Memory B cell (primary cell): ENCODE data around the gene CCR9.

ENCODE experiments used
- ATAC-seq: fragments of 150-1000 bp; cut with Tn5 transposase; 2 replicates; pipeline ENCODE4 v1.10.0; 2021; ENCODE audit warnings: low read depth, mild to moderate bottlenecking, moderate library complexity
- DNase-seq, 2 donors: peaks; one replicate each; pipeline ENCODE4 v3.0.0; 2022; ENCODE audit warnings: low spot score in 2 of 2
- H3K27ac Mint-ChIP-seq: one replicate; pipeline ENCODE4 v1.8.0; 2022; ENCODE audit warnings: mild to moderate bottlenecking, moderate library complexity, mixed read lengths
- H3K27me3 Mint-ChIP-seq: one replicate; pipeline ENCODE4 v1.8.0; 2022; ENCODE audit warnings: mixed read lengths
- H3K36me3 Mint-ChIP-seq: one replicate; pipeline ENCODE4 v1.8.0; 2022; ENCODE audit warnings: mild to moderate bottlenecking, mixed read lengths
- H3K4me1 Mint-ChIP-seq: one replicate; pipeline ENCODE4 v1.8.0; 2022; ENCODE audit warnings: mixed read lengths
- H3K4me3 Mint-ChIP-seq: one replicate; pipeline ENCODE4 v1.8.0; 2022; ENCODE audit warnings: mild to moderate bottlenecking, moderate library complexity, mixed read lengths
- H3K9me3 Mint-ChIP-seq: one replicate; pipeline ENCODE4 v1.8.0; 2022; ENCODE audit warnings: mixed read lengths

Gene CCR9

DNA sequence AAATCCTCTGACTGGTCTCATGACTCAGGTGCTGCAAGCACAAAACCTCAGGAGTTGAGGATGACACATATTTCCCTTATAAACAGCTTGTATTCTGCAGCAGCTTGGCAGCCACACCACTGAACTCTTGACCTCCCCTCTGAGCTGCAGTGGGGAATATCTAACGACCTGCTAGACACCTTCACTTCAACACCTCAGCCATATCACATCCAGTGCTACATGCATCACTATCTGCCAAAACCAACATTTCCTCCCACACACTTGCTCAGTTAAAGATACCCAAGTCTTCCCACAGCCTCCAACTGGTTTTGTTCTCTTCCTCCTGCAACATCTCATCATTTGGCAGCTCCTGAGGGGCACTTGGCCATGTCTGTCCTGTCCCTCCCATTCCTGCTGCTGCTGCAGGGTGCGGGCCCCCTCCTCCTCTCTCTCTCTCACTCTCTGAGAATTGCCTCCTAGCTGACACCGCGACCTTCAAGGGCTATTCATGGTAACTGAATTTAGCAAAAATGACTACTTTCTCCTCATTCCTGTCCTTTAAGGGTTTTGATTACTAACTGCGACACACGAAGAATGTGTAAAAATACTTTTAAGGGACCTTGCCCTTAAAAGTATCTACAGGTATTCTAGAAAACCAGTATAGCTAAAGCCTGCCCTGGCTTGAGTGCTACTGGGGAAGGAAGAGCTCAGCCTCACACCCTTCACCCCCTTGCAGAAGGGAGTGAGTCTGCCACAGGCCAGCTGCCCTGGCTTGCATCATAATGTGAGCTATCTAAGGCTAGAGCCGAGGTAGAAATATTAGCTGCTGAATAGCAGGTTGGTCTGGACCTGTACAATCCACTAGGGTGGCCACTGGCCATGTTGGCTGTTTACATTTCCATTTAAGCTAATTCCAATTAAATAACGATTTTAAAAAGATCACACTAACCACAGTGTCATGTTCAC is 5.0 kb upstream of the CCR9 start:
- no peaks in the 10 kb centered on the region for H3K9me3 Mint-ChIP-seq
- DNase-seq = no peak
- H3K36me3 Mint-ChIP-seq = no peaks in the 10 kb centered on the region
- no peak overlapping the region for H3K27ac Mint-ChIP-seq
- peaks cover 9% of the 10 kb centered on the region for H3K27me3 Mint-ChIP-seq
- no peak overlapping the region for H3K4me3 Mint-ChIP-seq
- peaks cover 5% of the 10 kb centered on the region for H3K4me1 Mint-ChIP-seq
- ATAC-seq = no peak

DNA sequence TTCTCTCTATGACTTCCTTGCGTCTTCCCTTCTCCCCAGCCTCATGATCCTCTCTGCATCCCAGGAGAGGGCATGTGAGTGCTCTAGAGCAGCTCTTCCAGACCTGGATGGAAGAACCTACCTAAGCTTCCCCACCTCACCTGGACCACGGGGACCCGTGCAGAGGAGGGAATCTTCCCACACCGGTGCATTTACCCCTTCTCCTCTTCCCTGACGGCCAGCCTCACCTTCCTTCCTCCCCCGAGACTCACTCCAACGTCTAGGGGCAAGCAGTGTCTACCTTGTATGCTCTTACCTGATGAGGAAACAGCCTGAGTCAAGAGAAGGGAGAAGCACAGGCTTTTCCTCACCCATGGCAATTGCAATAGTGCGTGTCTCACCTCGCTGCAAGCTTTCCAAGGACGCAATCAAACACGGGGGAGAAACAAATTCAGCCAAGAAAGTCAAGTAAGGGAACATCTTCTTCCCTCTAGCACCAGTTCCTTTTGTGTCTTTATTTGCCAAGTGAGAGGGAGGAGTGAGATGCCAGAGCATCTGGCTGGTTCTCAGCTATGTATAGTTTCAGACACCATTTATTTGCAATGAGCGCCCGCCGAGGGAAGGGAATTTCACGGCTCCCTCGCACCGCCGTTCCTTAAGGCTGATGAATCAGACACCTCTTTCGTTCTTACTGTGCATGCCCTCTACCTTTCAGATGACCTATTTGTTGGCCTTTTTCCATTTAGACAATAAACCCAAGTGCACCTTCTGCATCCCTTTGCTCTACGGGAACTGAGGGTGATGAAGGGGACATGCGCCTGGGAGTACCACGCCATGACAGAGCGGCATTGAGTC is 1.8 kb upstream of the CCR9 start:
- H3K9me3 Mint-ChIP-seq = no peaks in the 10 kb centered on the region
- no peak for DNase-seq
- ATAC-seq = no peak
- H3K27ac Mint-ChIP-seq = no peak overlapping the region
- peaks cover 11% of the 10 kb centered on the region for H3K27me3 Mint-ChIP-seq
- H3K4me3 Mint-ChIP-seq = peak overlapping the region; percentile 35
- no peaks in the 10 kb centered on the region for H3K36me3 Mint-ChIP-seq
- H3K4me1 Mint-ChIP-seq = peaks cover 9% of the 10 kb centered on the region

DNA sequence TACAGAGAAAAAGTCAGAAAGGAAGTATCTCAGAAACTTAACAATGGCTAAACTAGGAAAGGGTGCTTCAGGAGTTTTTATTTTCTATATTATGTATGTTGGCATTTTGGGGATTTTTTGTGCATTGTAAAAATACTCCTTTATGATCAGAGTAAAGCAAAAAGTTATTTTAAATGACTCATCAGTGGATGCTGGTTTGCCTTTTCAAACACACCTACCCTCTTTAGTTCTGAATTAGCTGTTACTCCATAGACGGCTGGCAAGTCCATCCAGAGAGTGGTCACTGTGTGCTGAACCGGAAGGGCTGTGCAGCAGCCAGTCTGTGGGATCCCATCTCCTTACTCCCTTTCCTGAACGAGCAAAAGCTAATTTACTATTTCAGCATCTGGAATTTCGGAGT is 942 bp downstream of the CCR9 start:
- ATAC-seq (no peak), DNase-seq (no peak)
- H3K27me3 Mint-ChIP-seq = peaks cover 6% of the 10 kb centered on the region
- H3K36me3 Mint-ChIP-seq = no peaks in the 10 kb centered on the region
- no peak overlapping the region for H3K27ac Mint-ChIP-seq
- no peaks in the 10 kb centered on the region for H3K9me3 Mint-ChIP-seq
- H3K4me3 Mint-ChIP-seq = no peak overlapping the region
- peaks cover 10% of the 10 kb centered on the region for H3K4me1 Mint-ChIP-seq

DNA sequence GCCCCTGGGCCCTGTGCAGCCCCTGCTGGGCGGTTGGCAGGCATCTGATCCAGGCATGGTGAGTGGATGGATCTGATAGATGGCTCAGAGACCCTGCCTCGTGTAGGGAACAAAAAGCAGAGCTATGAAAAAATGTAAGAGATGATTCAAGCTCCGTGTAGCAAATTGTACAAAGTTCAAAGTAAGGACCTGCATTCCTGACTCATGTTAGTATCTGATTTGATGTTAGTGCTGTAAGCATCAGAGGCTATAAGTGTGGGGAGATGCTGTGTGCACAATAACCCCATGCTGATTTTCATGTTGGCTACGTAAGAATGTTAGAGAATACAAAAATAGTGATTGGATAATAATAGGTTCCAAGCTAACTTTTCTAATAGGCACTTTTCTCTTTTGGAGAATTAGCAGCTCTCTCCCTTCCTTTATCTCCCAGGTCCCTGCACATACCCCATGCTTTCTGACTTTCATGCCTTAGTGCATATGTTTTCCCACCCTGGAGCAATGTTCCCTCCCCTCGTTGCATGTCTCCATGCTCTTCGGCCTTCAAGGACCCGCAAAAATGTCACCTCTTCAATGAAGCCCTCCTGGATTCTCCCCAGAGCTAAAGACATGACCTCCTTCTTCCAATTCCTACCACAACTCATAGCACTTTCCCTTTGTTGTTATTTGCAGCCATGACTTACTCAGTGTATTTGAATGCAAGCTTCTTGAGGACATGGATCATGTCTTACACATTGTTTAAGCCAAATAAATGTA is 1.6 kb downstream of the CCR9 start:
- H3K4me1 Mint-ChIP-seq = peaks cover 14% of the 10 kb centered on the region
- ATAC-seq = no peak
- H3K27me3 Mint-ChIP-seq = peaks cover 6% of the 10 kb centered on the region
- H3K4me3 Mint-ChIP-seq = no peak overlapping the region
- H3K27ac Mint-ChIP-seq = no peak overlapping the region
- no peaks in the 10 kb centered on the region for H3K36me3 Mint-ChIP-seq
- no peak for DNase-seq
- H3K9me3 Mint-ChIP-seq = no peaks in the 10 kb centered on the region

DNA sequence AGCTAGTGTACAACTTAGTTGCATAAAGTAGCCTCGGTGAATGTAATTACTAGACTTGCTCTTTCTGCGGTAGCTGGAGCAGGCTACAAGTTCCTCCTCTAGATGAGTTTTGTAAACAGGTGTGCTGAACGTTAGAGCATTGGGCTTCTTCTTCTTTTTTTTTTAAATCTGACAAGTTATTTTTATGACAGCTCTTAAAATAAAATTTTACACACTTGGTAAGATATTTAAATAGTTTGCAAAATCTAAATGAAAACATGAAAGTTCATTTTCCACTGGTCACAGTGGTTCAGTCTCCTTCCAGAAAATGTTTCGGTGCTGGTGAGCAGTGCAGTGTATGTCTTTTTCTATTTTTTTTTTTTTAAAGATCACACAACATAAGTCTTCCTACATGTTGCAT is 3.0 kb downstream of the CCR9 start:
- Mint-ChIP-seq H3K27me3 (peaks cover 6% of the 10 kb centered on the region), H3K4me1 (peaks cover 24% of the 10 kb centered on the region), H3K9me3 (no peaks in the 10 kb centered on the region), H3K4me3 (no peak overlapping the region), H3K36me3 (no peaks in the 10 kb centered on the region), H3K27ac (no peak overlapping the region)
- ATAC-seq (peak; percentile 74), DNase-seq (no peak)

DNA sequence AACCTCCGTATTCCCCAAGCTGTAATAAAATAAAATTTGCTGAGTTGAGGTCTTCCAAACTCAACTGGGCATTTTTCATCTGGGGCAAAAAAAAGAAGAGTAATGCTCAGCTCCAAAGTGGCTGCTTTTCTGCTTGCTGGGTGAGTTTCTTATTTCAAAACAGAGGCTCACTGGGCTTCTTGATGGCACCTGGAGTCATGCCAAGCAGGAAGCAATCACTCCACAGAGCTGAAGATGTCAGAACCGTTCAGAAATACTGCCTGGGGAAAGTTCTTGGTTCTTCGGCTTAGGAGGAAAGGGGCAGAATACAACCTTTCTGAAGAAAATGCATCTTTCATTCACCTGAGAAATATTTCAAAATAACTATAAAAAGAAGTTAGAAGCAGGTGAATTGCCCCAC is 4.1 kb downstream of the CCR9 start:
- Mint-ChIP-seq H3K27ac (no peak overlapping the region), H3K4me1 (peaks cover 26% of the 10 kb centered on the region), H3K36me3 (no peaks in the 10 kb centered on the region), H3K4me3 (no peak overlapping the region), H3K9me3 (no peaks in the 10 kb centered on the region), H3K27me3 (peaks cover 2% of the 10 kb centered on the region)
- ATAC-seq = no peak
- DNase-seq = no peak

DNA sequence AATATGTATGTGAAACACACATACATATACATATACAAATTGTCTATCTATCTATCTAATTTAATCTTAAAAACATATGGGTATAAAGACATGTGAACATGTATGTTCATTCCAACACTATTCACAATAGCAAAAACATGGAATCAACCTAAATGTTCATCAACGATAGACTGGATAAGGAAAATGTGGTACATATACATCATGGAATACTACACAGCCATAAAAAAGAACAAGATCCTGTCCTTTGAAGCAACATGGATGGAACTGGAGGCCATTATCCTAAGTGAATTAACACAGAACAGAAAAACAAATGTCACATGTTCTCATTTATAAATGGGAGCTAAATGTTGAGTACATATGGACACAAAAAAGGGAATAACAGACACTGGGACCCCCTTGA is 5.8 kb downstream of the CCR9 start:
- H3K36me3 Mint-ChIP-seq = no peaks in the 10 kb centered on the region
- H3K4me1 Mint-ChIP-seq = peaks cover 26% of the 10 kb centered on the region
- no peak overlapping the region for H3K27ac Mint-ChIP-seq
- H3K27me3 Mint-ChIP-seq = peaks cover 2% of the 10 kb centered on the region
- ATAC-seq (no peak), DNase-seq (no peak)
- H3K9me3 Mint-ChIP-seq = no peaks in the 10 kb centered on the region
- H3K4me3 Mint-ChIP-seq = no peak overlapping the region

DNA sequence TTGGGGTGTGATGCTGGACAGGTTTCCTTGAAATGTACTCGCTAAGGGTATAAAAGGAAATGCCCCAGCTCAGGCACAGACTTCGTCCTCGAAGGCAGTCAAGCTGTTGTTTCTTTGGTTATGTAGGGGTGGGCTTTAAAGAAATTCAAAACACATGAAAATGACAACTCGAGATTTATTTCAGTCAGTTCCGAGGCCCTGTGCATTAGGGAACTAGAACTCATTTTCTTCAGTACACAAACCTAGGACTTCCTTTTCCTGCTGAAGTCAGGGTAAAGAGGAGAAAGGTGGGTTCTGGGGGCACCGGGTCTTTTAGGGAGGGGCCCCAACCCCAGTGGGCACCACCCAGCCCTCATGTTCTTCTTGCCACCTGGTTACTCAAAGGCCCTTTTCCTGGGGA is 7.7 kb downstream of the CCR9 start:
- ATAC-seq (no peak), DNase-seq (no peak)
- H3K4me3 Mint-ChIP-seq = peak overlapping the region; percentile 13
- no peak overlapping the region for H3K27ac Mint-ChIP-seq
- no peaks in the 10 kb centered on the region for H3K9me3 Mint-ChIP-seq
- peaks cover 21% of the 10 kb centered on the region for H3K4me1 Mint-ChIP-seq
- peaks cover 3% of the 10 kb centered on the region for H3K36me3 Mint-ChIP-seq
- no peaks in the 10 kb centered on the region for H3K27me3 Mint-ChIP-seq

DNA sequence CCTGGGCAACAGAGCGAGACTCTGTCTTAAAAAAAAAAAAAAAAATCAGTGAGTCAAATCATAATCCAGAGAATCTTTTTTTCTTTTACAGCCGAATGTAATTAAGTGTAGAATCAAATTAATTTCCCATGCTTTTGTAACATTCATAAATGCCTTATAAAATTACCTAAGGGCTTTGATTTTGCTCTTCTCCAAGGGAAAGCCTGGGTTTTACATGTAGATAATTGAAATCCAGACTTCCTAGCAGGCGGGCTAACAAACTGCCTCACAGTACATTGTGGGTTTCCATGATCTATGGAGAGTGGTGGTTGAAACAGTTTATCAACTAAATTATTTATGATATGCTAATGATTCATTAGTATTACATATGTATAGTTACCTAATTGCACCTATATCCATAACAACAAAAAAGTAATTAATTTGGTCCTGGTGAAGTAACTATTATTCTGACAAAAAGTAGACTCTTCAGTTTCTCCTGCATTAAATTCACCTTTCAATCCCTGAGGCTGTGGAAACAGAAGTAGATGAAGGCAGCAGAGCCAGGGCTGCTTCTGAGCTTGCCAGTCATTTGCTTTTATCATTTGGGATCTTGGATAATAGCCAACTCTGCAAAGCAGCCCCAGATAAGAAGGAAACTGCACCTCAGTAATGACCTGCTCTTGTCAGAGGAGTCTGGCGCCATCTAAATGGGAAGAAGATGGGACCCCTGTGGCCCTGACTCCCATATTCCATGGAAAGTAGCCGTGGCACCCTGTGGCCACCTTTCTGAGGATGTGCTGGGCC is 9.5 kb downstream of the CCR9 start:
- H3K4me3 Mint-ChIP-seq = no peak overlapping the region
- DNase-seq = no peak
- no peaks in the 10 kb centered on the region for H3K27me3 Mint-ChIP-seq
- no peak overlapping the region for H3K27ac Mint-ChIP-seq
- peaks cover 17% of the 10 kb centered on the region for H3K4me1 Mint-ChIP-seq
- H3K9me3 Mint-ChIP-seq = no peaks in the 10 kb centered on the region
- H3K36me3 Mint-ChIP-seq = peaks cover 3% of the 10 kb centered on the region
- ATAC-seq = no peak

DNA sequence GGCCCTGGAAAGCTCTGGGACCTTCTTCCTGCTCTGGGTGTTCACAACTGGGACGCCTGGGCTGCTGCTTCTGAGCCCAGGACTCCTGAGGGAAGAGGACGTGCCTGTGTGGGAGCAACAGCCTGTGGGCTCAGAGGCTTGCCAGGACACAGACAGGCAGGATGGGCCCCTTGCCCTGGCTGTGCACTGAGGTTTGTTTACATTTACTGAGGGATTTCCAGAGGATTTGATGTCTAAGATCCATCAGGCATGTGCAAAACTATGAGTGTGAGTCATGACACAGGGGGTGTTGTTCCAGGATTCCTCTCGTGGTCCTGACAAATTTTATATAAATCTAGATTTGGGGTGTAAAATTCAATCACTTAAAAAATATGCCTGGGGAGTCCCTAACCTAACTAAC is 10.6 kb downstream of the CCR9 start:
- peaks cover 7% of the 10 kb centered on the region for H3K36me3 Mint-ChIP-seq

DNA sequence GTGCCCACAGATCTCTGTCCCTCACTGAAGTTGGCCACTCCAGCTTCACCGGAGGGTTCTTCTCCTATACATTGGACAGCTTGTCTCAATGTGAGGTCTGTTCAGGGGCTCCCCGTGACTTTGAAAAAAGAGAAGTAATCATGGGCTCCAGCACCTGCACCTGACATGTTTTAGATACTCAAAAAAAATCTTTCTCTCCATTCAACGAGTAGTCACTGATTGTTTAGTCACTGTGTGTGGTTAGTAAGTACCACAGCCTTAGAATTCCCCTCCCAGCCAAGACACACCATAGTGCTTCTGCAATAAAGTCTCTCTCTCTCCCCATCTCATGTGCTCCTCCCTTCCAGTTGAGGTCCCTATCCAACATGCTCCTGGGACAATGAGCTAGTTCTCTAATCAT is 18.6 kb downstream of the CCR9 start:
- H3K27ac Mint-ChIP-seq = peak overlapping the region; percentile 73
- peak in 1 of 2 donors; percentile 37 for DNase-seq

More for the DNA sequence above, 10.6 kb downstream of the CCR9 start:
- no peak for ATAC-seq
- no peak overlapping the region for H3K27ac Mint-ChIP-seq
- peaks cover 17% of the 10 kb centered on the region for H3K4me1 Mint-ChIP-seq
- H3K4me3 Mint-ChIP-seq = no peak overlapping the region
- DNase-seq = no peak
- no peaks in the 10 kb centered on the region for H3K27me3 Mint-ChIP-seq
- no peaks in the 10 kb centered on the region for H3K9me3 Mint-ChIP-seq

DNA sequence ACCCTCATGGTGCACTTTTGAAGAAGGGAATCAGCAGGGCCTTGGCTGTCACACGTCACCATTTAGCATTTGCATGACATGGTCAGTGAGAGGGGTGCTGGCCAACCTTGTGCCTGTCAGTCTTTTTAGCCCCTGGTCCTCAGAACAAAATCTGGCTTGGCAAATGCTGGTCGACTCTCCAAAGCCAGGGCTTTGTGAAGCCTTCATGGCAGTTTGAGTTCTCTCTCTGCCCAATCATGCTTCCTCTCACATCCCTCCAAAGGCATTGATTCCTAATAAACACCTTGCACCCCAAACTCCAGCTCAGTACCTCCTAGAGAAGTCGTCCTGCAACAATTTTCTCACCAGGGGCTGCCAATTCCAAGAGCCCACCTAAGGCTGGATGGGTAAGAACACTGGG is 19.4 kb downstream of the CCR9 start:
- no peak overlapping the region for H3K4me3 Mint-ChIP-seq
- DNase-seq = no peak
- H3K27ac Mint-ChIP-seq = no peak overlapping the region
- peaks cover 6% of the 10 kb centered on the region for H3K36me3 Mint-ChIP-seq
- no peaks in the 10 kb centered on the region for H3K27me3 Mint-ChIP-seq
- no peak for ATAC-seq
- H3K9me3 Mint-ChIP-seq = no peaks in the 10 kb centered on the region
- peaks cover 23% of the 10 kb centered on the region for H3K4me1 Mint-ChIP-seq

More for the DNA sequence above, 18.6 kb downstream of the CCR9 start:
- peaks cover 18% of the 10 kb centered on the region for H3K4me1 Mint-ChIP-seq
- peak; percentile 92 for ATAC-seq
- H3K27me3 Mint-ChIP-seq = no peaks in the 10 kb centered on the region
- H3K36me3 Mint-ChIP-seq = peaks cover 6% of the 10 kb centered on the region
- no peaks in the 10 kb centered on the region for H3K9me3 Mint-ChIP-seq
- no peak overlapping the region for H3K4me3 Mint-ChIP-seq

DNA sequence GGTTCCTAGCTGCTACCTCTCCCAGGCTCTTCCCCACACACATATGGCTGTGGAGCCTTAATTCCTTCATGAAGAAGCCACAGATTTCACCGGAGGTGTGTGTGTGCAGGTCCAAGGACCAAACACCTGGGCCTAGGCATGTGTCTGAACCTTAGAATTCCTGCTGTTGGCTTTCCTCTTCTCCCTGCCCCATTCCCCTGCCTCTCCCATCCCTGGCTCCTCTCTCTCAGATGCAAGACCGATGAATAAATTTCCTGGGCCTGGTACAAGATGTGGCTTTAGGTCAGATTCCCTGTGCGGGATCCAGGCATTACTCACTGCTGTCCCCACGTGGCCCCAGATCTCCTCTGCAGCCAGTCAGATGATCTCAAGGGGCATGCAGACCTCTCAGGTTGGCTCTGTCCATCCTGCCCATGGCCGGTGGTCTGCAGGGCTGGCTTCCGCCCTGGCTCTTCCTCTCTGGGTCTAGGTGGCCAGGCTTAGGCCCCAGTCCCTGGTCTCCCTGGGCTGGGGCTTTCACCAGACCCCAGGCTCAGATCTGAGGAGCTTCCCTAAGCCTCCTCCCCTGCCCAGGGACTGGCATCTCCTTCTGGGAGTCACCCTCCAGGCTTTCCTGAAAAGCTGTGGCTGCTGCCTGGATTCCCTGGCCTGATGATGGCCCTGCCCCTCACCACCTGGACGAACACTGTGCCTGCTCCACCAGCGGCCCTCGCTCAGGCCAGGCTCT is 20.5 kb downstream of the CCR9 start:
- DNase-seq = no peak
- no peak for ATAC-seq
- no peak overlapping the region for H3K4me3 Mint-ChIP-seq
- no peaks in the 10 kb centered on the region for H3K9me3 Mint-ChIP-seq
- peaks cover 3% of the 10 kb centered on the region for H3K36me3 Mint-ChIP-seq
- no peaks in the 10 kb centered on the region for H3K27me3 Mint-ChIP-seq
- peaks cover 23% of the 10 kb centered on the region for H3K4me1 Mint-ChIP-seq
- H3K27ac Mint-ChIP-seq = no peak overlapping the region
